Measurements from ENCODE around the gene RNASE12. TPM values are rescaled to one million over a fixed set of nuclear protein-coding genes. Genes with fewer than 3 reads are reported as not detected.

The RNASE12 gene
- total and polyA plus RNA-seq, 2 experiments from 2014 or later = not detected

- no peak overlapping the region for H3K27ac ChIP-seq
- H2AFZ ChIP-seq = no peak overlapping the region
- no peaks in the 10 kb centered on the region for H3K9me3 ChIP-seq (ENCODE audit: low read depth)
- H3K9ac ChIP-seq = no peak overlapping the region
- peaks cover 7% of the 10 kb centered on the region; the same call in 1 of the 2 replicates for H3K27me3 ChIP-seq (replicated peaks; ENCODE audit: insufficient read depth)
- in situ Hi-C loops (cut with MboI) = no loop called here
- 39 to 40% methylated on average over 5 of the region's 5 CpGs for WGBS, 2 experiments (ENCODE audit: low coverage in 1 of 2, low lambda C conversion rate in 2 of 2, missing lambda C conversion rate in 2 of 2)
- no peak overlapping the region for H3K4me3 ChIP-seq
- no peaks in the 10 kb centered on the region for H3K79me2 ChIP-seq (ENCODE audit: insufficient read depth)
- H3F3A ChIP-seq (ENCODE audit: insufficient read depth) = peaks cover 43% of the 10 kb centered on the region
- H3K36me3 ChIP-seq (ENCODE audit: low read depth) = no peaks in the 10 kb centered on the region
- H3K4me2 ChIP-seq (ENCODE audit: unreplicated experiment) = no peak overlapping the region
- no peaks in the 10 kb centered on the region for H3K9me2 ChIP-seq (ENCODE audit: insufficient read depth)
- no peak for TF ChIP-seq EZH2phosphoT487 (IDR thresholded peaks at IDR 0.05; ENCODE audit: insufficient read depth, low read depth)
- TF ChIP-seq EZH2 (IDR thresholded peaks at IDR 0.05; ENCODE audit: insufficient read depth, poor library complexity, severe bottlenecking) = no peak
- H4K20me1 ChIP-seq (ENCODE audit: insufficient read depth) = no peaks in the 10 kb centered on the region
- DNase-seq = peak; percentile 32
- peaks cover 15% of the 10 kb centered on the region for H3K4me1 ChIP-seq (ENCODE audit: insufficient read depth)
These were observed 36.3 kb upstream of the RNASE12 start for GRCh38 chr14:20627346-20628027.

DNA sequence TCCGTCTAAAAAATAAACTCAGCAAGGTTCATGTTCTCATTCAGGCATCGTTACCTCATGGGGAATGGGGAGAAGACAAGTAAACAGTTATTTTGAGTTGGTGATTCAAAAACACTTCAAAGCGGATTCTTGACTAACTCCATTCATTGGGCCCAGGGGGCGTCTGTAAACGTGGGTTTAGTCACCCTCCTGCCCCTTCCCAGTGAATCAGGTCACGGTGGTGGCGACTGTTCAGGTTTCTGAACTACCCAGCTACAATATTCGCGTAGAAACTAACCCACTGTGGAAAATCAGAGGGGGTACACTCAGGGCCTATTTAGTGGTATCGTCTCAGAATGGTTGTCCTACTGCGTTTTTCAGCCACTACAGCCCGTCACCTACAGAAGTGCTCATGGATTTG is 35.1 kb upstream of the RNASE12 start:
- Histone ChIP-seq H3K9me2 (ENCODE audit: insufficient read depth) (no peaks in the 10 kb centered on the region), H3F3A (ENCODE audit: insufficient read depth) (peaks cover 36% of the 10 kb centered on the region), H4K20me1 (ENCODE audit: insufficient read depth) (no peaks in the 10 kb centered on the region), H3K9ac (no peak overlapping the region), H3K27ac (no peak overlapping the region), H2AFZ (peak overlapping the region; percentile 49), H3K4me3 (peak overlapping the region; percentile 70), H3K36me3 (ENCODE audit: low read depth) (no peaks in the 10 kb centered on the region), H3K79me2 (ENCODE audit: insufficient read depth) (no peaks in the 10 kb centered on the region), H3K4me1 (ENCODE audit: insufficient read depth) (peaks cover 7% of the 10 kb centered on the region; the same call in 1 of the 2 replicates), H3K27me3 (replicated peaks; ENCODE audit: insufficient read depth) (peaks cover 7% of the 10 kb centered on the region; the same call in 1 of the 2 replicates), H3K9me3 (ENCODE audit: low read depth) (no peaks in the 10 kb centered on the region), H3K4me2 (ENCODE audit: unreplicated experiment) (peak overlapping the region; percentile 81)
- TF ChIP-seq EZH2phosphoT487 (IDR thresholded peaks at IDR 0.05; ENCODE audit: insufficient read depth, low read depth) (no peak), EZH2 (IDR thresholded peaks at IDR 0.05; ENCODE audit: insufficient read depth, poor library complexity, severe bottlenecking) (no peak)
- 15 to 16% methylated on average over 12 of the region's 12 CpGs for WGBS, 2 experiments (ENCODE audit: low coverage in 1 of 2, low lambda C conversion rate in 2 of 2, missing lambda C conversion rate in 2 of 2)
- peak; percentile 37 for DNase-seq
- in situ Hi-C loops (cut with MboI) = no loop called here

DNA sequence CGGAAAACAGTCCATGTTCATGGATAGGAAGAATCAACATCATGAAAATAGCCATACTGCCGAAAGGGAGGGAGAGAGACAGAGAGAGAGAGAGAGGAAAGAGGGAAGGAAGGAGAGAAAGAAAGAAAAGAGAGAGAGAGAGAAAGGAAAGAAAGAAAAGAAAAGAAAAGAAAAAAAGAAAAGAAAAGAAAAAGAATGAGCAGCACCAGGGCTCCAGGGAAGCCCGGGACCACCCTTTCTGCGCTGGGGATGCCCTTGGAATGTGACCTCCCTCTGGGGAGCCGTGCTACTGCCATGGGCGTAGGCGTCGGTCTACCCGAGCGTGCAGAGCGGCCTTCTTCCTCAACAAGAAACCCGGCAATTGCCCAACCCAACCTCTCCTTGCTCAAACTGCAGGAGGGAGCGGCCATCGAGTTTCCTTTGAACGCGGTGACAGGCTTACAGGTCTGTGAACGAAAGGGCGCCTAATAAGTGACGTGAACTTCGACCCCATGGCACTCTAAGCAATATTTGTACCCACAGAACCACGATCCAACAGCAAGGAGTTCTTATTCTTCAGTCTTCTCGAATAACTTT is 33.4 kb upstream of the RNASE12 start:
- H3K4me2 ChIP-seq (ENCODE audit: unreplicated experiment) = peak overlapping the region; percentile 87
- 10 to 11% methylated on average over 22 of the region's 22 CpGs for WGBS, 2 experiments (ENCODE audit: low coverage in 1 of 2, low lambda C conversion rate in 2 of 2, missing lambda C conversion rate in 2 of 2)
- H4K20me1 ChIP-seq (ENCODE audit: insufficient read depth) = no peaks in the 10 kb centered on the region
- H3K79me2 ChIP-seq (ENCODE audit: insufficient read depth) = no peaks in the 10 kb centered on the region
- no peaks in the 10 kb centered on the region for H3K9me2 ChIP-seq (ENCODE audit: insufficient read depth)
- H3K4me1 ChIP-seq (ENCODE audit: insufficient read depth) = 0 out of 2 replicates have a peak, but pooled peaks cover 6% of the 10 kb centered on the region
- peak overlapping the region; percentile 34 for H3K27ac ChIP-seq
- peak overlapping the region; percentile 70 for H3K4me3 ChIP-seq
- H3K9me3 ChIP-seq (ENCODE audit: low read depth) = no peaks in the 10 kb centered on the region
- DNase-seq = peak; percentile 89
- peaks cover 24% of the 10 kb centered on the region for H3F3A ChIP-seq (ENCODE audit: insufficient read depth)
- peak overlapping the region; percentile 46 for H3K9ac ChIP-seq
- no peaks in the 10 kb centered on the region for H3K36me3 ChIP-seq (ENCODE audit: low read depth)
- TF ChIP-seq EZH2 (IDR thresholded peaks at IDR 0.05; ENCODE audit: insufficient read depth, poor library complexity, severe bottlenecking) = no peak
- TF ChIP-seq EZH2phosphoT487 (IDR thresholded peaks at IDR 0.05; ENCODE audit: insufficient read depth, low read depth) = no peak
- in situ Hi-C loops (cut with MboI) = no loop called here
- peak overlapping the region; percentile 76 for H2AFZ ChIP-seq
- peaks cover 7% of the 10 kb centered on the region; the same call in 1 of the 2 replicates for H3K27me3 ChIP-seq (replicated peaks; ENCODE audit: insufficient read depth)

DNA sequence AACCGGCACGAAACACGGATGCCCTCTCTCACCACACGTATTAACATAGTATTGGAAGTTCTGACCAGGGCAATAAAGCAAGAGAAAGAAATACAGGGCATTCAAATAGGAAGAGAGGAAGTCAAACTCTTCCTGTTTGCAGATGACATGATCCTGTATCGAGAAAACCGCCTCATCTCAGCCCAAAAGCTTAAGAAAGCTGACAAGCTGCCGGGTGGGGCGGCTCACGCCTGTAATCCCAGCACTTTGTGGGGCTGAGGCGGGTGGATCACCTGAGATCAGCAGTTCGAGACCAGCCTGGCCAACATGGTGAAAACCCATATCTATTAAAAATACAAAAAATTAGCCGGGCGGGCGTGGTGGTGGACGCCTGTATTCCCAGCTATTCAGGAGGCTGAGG is 32.6 kb upstream of the RNASE12 start:
- no peaks in the 10 kb centered on the region for H4K20me1 ChIP-seq (ENCODE audit: insufficient read depth)
- no peaks in the 10 kb centered on the region for H3K9me2 ChIP-seq (ENCODE audit: insufficient read depth)
- H3K9ac ChIP-seq = no peak overlapping the region
- H3K9me3 ChIP-seq (ENCODE audit: low read depth) = no peaks in the 10 kb centered on the region
- no peak overlapping the region for H3K4me3 ChIP-seq
- in situ Hi-C loops (cut with MboI) = no loop called here
- peak overlapping the region; percentile 34; the same call in 1 of the 2 replicates for H2AFZ ChIP-seq
- no peak for TF ChIP-seq EZH2 (IDR thresholded peaks at IDR 0.05; ENCODE audit: insufficient read depth, poor library complexity, severe bottlenecking)
- no peak for TF ChIP-seq EZH2phosphoT487 (IDR thresholded peaks at IDR 0.05; ENCODE audit: insufficient read depth, low read depth)
- no peak overlapping the region for H3K27ac ChIP-seq
- H3K4me1 ChIP-seq (ENCODE audit: insufficient read depth) = 0 out of 2 replicates have a peak, but pooled peaks cover 6% of the 10 kb centered on the region
- peak; percentile 19 for DNase-seq
- H3F3A ChIP-seq (ENCODE audit: insufficient read depth) = peaks cover 24% of the 10 kb centered on the region
- H3K27me3 ChIP-seq (replicated peaks; ENCODE audit: insufficient read depth) = peaks cover 4% of the 10 kb centered on the region; the same call in 1 of the 2 replicates
- peak overlapping the region; percentile 25 for H3K4me2 ChIP-seq (ENCODE audit: unreplicated experiment)
- H3K79me2 ChIP-seq (ENCODE audit: insufficient read depth) = no peaks in the 10 kb centered on the region
- H3K36me3 ChIP-seq (ENCODE audit: low read depth) = no peaks in the 10 kb centered on the region
- WGBS, 2 experiments (ENCODE audit: low coverage in 1 of 2, low lambda C conversion rate in 2 of 2, missing lambda C conversion rate in 2 of 2) = 32 to 35% methylated on average over 14 to 15 of the region's 15 CpGs

Data from GM23248 (cell line).